SU-DHL-6 (cell line): Measurements from ENCODE around the gene ATP2A3.

Source experiments
- CTCF ChIP-seq: fragments of 200-600 bp; sonication (generic); IDR thresholded peaks from one replicate; pipeline ENCODE4 v1.5.1; 2017; ENCODE audit warnings: antibody characterized with exemption, mild to moderate bottlenecking, low read length, moderate library complexity; ENCODE audit not compliant: insufficient read depth, poor library complexity, severe bottlenecking
- EZH2phosphoT487 ChIP-seq: fragments of 200-600 bp; sonication (generic), shearing (Covaris generic); conservative IDR thresholded peaks from 2 replicates; pipeline ENCODE4 v1.6.1; 2018; ENCODE audit warnings: mild to moderate bottlenecking, antibody characterized with exemption, low read length, moderate library complexity, mixed read lengths

GRCh38 chr17:3924512-3925350, 39.5 kb downstream of the ATP2A3 start:
- TF ChIP-seq CTCF (no peak), EZH2phosphoT487 (no peak)
